MM.1S (cell line): ENCODE results near the gene ABCE1.

ENCODE experiments used
- DNase-seq: peaks from one replicate; pipeline ENCODE4 v3.0.0-alpha.2; 2015
- H2AFZ ChIP-seq: fragments of 300-600 bp; sonication (generic); 2 replicates; pipeline ENCODE4 v1.6.0; 2016; ENCODE audit warnings: antibody characterized with exemption, low read length
- H3F3A ChIP-seq: fragments of 300-600 bp; sonication (generic); 2 replicates; pipeline ENCODE4 v1.6.1; 2016; ENCODE audit warnings: mild to moderate bottlenecking, antibody characterized with exemption, low read length, moderate library complexity, mixed read lengths; ENCODE audit not compliant: insufficient read depth
- H3K27ac ChIP-seq: fragments of 300-600 bp; sonication (generic); 2 replicates; pipeline ENCODE4 v1.5.1; 2016; ENCODE audit warnings: mild to moderate bottlenecking, low read length
- H3K27me3 ChIP-seq: fragments of 300-600 bp; sonication (generic); replicated peaks from 2 replicates; pipeline ENCODE4 v1.6.0; 2016; ENCODE audit warnings: low read length; ENCODE audit not compliant: insufficient read depth
- H3K36me3 ChIP-seq: fragments of 300-600 bp; sonication (generic); replicated peaks from 2 replicates; pipeline ENCODE4 v1.6.1; 2016; ENCODE audit warnings: mild to moderate bottlenecking, low read length, mixed read lengths; ENCODE audit not compliant: insufficient read depth
- H3K4me1 ChIP-seq: fragments of 300-600 bp; sonication (generic); 2 replicates; pipeline ENCODE4 v1.6.1; 2016; ENCODE audit warnings: low read length, mixed read lengths
- H3K4me2 ChIP-seq: fragments of 300-600 bp; sonication (generic); 2 replicates; pipeline ENCODE4 v1.6.0; 2016; ENCODE audit warnings: low read depth, low read length
- H3K4me3 ChIP-seq: fragments of 300-600 bp; sonication (generic); 2 replicates; pipeline ENCODE4 v1.5.1; 2016; ENCODE audit warnings: low read length, mixed read lengths
- H3K79me2 ChIP-seq: fragments of 300-600 bp; sonication (generic); 2 replicates; pipeline ENCODE4 v1.6.1; 2016; ENCODE audit warnings: mixed run types, low read length, mixed read lengths
- H3K9ac ChIP-seq: fragments of 300-600 bp; sonication (generic); 2 replicates; pipeline ENCODE4 v1.6.1; 2016; ENCODE audit warnings: low read length, mixed read lengths
- H3K9me2 ChIP-seq: fragments of 300-600 bp; sonication (generic); replicated peaks from 2 replicates; pipeline ENCODE4 v1.6.1; 2016; ENCODE audit warnings: mild to moderate bottlenecking, low read length, mixed read lengths; ENCODE audit not compliant: insufficient read depth
- H3K9me3 ChIP-seq: fragments of 300-600 bp; sonication (generic); replicated peaks from 2 replicates; pipeline ENCODE4 v1.6.1; 2016; ENCODE audit warnings: mild to moderate bottlenecking, low read length, mixed read lengths; ENCODE audit not compliant: insufficient read depth
- H4K20me1 ChIP-seq: fragments of 300-600 bp; sonication (generic); 2 replicates; pipeline ENCODE4 v1.6.1; 2016; ENCODE audit warnings: mild to moderate bottlenecking, low read length, moderate library complexity, mixed read lengths; ENCODE audit not compliant: insufficient read depth
- CTCF ChIP-seq: fragments of 300-600 bp; sonication (generic); IDR thresholded peaks from 2 replicates; pipeline ENCODE4 v1.5.1; 2016; ENCODE audit warnings: antibody characterized with exemption, low read length, mixed read lengths
- EZH2 ChIP-seq: fragments of 300-600 bp; sonication (generic); optimal IDR thresholded peaks from 2 replicates; pipeline ENCODE3; 2017; ENCODE audit warnings: low read depth, mild to moderate bottlenecking, antibody characterized with exemption, low read length, mixed read lengths
- EZH2phosphoT487 ChIP-seq: fragments of 300-600 bp; sonication (generic); IDR thresholded peaks from 2 replicates; pipeline ENCODE4 v1.6.1; 2018; ENCODE audit warnings: antibody characterized with exemption, low read length

Gene ABCE1

GRCh38 chr4:145081756-145082155 is 16.4 kb upstream of the ABCE1 start:
- Histone ChIP-seq H3K36me3 (peaks cover 6% of the 10 kb centered on the region; the same call in 1 of the 2 replicates), H3K4me3 (no peak overlapping the region), H3K9ac (no peak overlapping the region), H3F3A (no peaks in the 10 kb centered on the region), H3K4me2 (no peak overlapping the region), H2AFZ (no peak overlapping the region), H3K27me3 (no peaks in the 10 kb centered on the region), H3K79me2 (peaks cover 37% of the 10 kb centered on the region), H3K4me1 (no peaks in the 10 kb centered on the region), H3K9me3 (no peaks in the 10 kb centered on the region), H3K27ac (no peak overlapping the region), H4K20me1 (no peaks in the 10 kb centered on the region), H3K9me2 (no peaks in the 10 kb centered on the region)
- TF ChIP-seq CTCF (no peak), EZH2 (no peak), EZH2phosphoT487 (no peak)
- DNase-seq: no peak

GRCh38 chr4:145083891-145084605 is 14.1 kb upstream of the ABCE1 start:
- Histone ChIP-seq H2AFZ (no peak overlapping the region), H3K27me3 (no peaks in the 10 kb centered on the region), H3F3A (no peaks in the 10 kb centered on the region), H3K9ac (no peak overlapping the region), H4K20me1 (no peaks in the 10 kb centered on the region), H3K27ac (no peak overlapping the region), H3K4me2 (no peak overlapping the region), H3K4me3 (no peak overlapping the region), H3K9me3 (no peaks in the 10 kb centered on the region), H3K36me3 (peaks cover 6% of the 10 kb centered on the region; the same call in 1 of the 2 replicates), H3K9me2 (no peaks in the 10 kb centered on the region), H3K4me1 (no peaks in the 10 kb centered on the region), H3K79me2 (peaks cover 38% of the 10 kb centered on the region)
- no peak for DNase-seq
- no peak for TF ChIP-seq CTCF

- Histone ChIP-seq H3K9ac (no peak overlapping the region), H3K27me3 (no peaks in the 10 kb centered on the region), H3F3A (no peaks in the 10 kb centered on the region), H3K9me2 (no peaks in the 10 kb centered on the region), H3K27ac (no peak overlapping the region), H4K20me1 (no peaks in the 10 kb centered on the region), H3K9me3 (no peaks in the 10 kb centered on the region), H3K4me3 (no peak overlapping the region), H3K4me1 (no peaks in the 10 kb centered on the region), H2AFZ (no peak overlapping the region), H3K36me3 (peaks cover 13% of the 10 kb centered on the region; the same call in 1 of the 2 replicates), H3K79me2 (peaks cover 76% of the 10 kb centered on the region), H3K4me2 (no peak overlapping the region)
- DNase-seq: no peak
- TF ChIP-seq EZH2 (no peak), CTCF (no peak), EZH2phosphoT487 (no peak)
Observed at GRCh38 chr4:145090380-145090779, 7.7 kb upstream of the ABCE1 start.
